ENCODE measurements around the gene SHROOM3. TPM values are rescaled to one million over a fixed set of nuclear protein-coding genes. Genes with fewer than 3 reads are reported as not detected.

Gene SHROOM3
- polyA plus RNA-seq, 1 experiment, result 9.5 TPM

- H3K9me3 ChIP-seq (ENCODE audit: control insufficient read depth, insufficient read depth, low read length), result no peaks in the 10 kb centered on the region
- H3K27ac ChIP-seq (ENCODE audit: low read depth, low read length), result peak overlapping the region; percentile 89
- ChIA-PET CTCF (interaction anchor here (1.1 kb wide), 1 partner anchor 73 kb away, joined by 3 read pairs; no protein-coding TSS in a partner anchor), POLR2A (no interaction called here)
- H3K4me3 ChIP-seq (ENCODE audit: low read depth, low read length), result no peak overlapping the region
- TF ChIP-seq, protein P1, sequence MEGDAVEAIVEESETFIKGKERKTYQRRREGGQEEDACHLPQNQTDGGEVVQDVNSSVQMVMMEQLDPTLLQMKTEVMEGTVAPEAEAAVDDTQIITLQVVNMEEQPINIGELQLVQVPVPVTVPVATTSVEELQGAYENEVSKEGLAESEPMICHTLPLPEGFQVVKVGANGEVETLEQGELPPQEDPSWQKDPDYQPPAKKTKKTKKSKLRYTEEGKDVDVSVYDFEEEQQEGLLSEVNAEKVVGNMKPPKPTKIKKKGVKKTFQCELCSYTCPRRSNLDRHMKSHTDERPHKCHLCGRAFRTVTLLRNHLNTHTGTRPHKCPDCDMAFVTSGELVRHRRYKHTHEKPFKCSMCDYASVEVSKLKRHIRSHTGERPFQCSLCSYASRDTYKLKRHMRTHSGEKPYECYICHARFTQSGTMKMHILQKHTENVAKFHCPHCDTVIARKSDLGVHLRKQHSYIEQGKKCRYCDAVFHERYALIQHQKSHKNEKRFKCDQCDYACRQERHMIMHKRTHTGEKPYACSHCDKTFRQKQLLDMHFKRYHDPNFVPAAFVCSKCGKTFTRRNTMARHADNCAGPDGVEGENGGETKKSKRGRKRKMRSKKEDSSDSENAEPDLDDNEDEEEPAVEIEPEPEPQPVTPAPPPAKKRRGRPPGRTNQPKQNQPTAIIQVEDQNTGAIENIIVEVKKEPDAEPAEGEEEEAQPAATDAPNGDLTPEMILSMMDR (IDR thresholded peaks at IDR 0.05; ENCODE audit: low read depth, low read length), result no peak
- DNase-seq (ENCODE audit: low read depth, low spot score), result no peak
- no peaks in the 10 kb centered on the region for H3K27me3 ChIP-seq (ENCODE audit: control insufficient read depth, insufficient read depth, low read length)
Measured at GRCh38 chr4:76830612-76830963, 395.6 kb downstream of the SHROOM3 start.

DNA sequence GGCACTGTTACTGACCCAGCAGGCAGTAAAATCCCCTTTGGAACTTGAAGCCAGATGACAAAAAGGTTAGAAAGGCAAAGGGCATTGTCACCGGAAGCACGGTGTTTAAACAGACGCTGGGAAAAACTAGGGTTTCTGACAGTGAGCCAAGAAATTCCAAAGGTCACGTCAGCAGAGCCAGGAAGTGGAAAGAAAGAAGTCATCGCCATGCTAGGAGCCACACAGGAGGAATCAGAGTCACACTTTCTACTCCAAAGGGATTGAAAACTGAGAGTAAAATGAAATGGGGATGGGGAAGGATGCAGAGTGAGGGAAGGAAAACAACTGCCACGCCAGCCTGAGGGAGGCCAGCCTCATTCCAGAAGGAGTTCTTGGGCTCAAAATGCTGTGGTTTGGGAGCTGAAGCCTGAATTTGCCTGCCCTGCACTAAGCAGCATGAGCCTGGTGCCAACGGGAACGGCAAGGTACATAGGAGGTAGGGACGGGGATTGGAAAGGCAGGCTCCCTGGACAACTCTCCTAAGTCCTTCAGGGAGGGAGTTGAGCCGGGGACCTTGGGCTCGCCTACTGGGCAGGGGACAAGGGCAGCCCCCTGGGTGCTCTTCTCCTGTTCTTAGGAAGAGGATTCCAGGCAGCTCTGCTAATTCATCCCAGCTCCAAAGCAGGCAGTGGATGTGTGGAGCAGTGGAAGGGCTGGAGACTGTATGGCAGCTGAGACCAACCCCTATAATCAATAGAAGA lies 396.1 kb downstream of the SHROOM3 start:
- no peaks in the 10 kb centered on the region for H3K9me3 ChIP-seq (ENCODE audit: control insufficient read depth, insufficient read depth, low read length)
- ChIA-PET CTCF (interaction anchor here (1.0 to 1.1 kb wide), 2 partner anchors 73 to 372 kb away, joined by 3 read pairs; no protein-coding TSS in a partner anchor), POLR2A (no interaction called here)
- no peak overlapping the region; the same call in 1 of the 2 replicates for H3K4me3 ChIP-seq (ENCODE audit: low read depth, low read length)
- DNase-seq (ENCODE audit: low read depth, low spot score), result peak; percentile 59
- TF ChIP-seq, protein P1 (IDR thresholded peaks at IDR 0.05; ENCODE audit: low read depth, low read length), result no peak
- H3K27me3 ChIP-seq (ENCODE audit: control insufficient read depth, insufficient read depth, low read length), result no peaks in the 10 kb centered on the region
- peak overlapping the region; percentile 89 for H3K27ac ChIP-seq (ENCODE audit: low read depth, low read length)

DNA sequence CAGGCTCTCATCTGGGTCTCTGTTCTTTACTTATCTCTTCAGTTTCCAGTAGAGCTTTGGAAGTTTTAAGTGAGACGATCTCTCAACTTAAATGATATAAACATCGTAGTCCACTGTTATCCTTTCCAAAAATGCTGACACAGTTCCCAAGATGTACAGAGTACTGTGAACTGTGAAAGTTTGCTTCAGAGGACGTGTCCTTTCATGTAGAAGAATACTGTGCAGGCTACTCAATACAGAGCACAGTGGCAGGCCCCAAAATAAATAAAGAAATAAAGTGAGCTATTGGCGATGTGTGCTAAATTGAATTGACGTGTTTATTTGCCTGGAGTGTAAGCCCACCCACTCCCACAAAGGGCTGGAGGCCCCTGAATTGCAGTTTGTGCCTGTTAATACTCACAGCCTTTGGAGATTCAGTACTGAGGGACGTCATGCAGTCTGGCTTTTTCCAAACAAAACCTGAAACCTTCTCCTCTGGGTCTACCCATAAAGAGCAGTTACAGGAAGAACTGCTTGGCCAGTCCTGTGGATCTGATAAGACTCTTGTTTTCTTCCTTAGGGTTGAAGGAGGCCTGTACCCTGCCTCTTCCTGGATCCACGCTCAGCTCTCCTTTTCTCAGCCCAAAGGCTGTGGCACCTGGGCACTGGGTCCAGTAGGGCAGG lies 396.8 kb downstream of the SHROOM3 start:
- peak overlapping the region; percentile 89 for H3K27ac ChIP-seq (ENCODE audit: low read depth, low read length)
- no peak overlapping the region for H3K4me3 ChIP-seq (ENCODE audit: low read depth, low read length)
- H3K27me3 ChIP-seq (ENCODE audit: control insufficient read depth, insufficient read depth, low read length), result no peaks in the 10 kb centered on the region
- TF ChIP-seq, protein P1 (IDR thresholded peaks at IDR 0.05; ENCODE audit: low read depth, low read length), result no peak
- POLR2A ChIA-PET, result no interaction called here
- no peaks in the 10 kb centered on the region for H3K9me3 ChIP-seq (ENCODE audit: control insufficient read depth, insufficient read depth, low read length)
- no peak for DNase-seq (ENCODE audit: low read depth, low spot score)
- CTCF ChIA-PET, result interaction anchor here (1.0 kb wide), 1 partner anchor 371 kb away, joined by 3 read pairs; no protein-coding TSS in a partner anchor

Small RNA genes within 50 kb of the gene (small RNA-seq; reads per million reads assigned to genes)
- gene MIR4450 (ENCODE audit: insufficient read length, low read depth) (not detected), gene RF00278 (ENCODE audit: insufficient read length, low read depth) (not detected), gene RNU6-145P (ENCODE audit: insufficient read length, low read depth) (not detected)

Other genes with a start within 250 kb of the SHROOM3 start
- gene SCARB2, start 221.4 kb upstream of the SHROOM3 start, polyA plus RNA-seq (2011; rRNA removed), result 152 and 161 TPM in 2 replicates
- gene FAM47E, start 183.5 kb upstream of the SHROOM3 start, polyA plus RNA-seq (2011; rRNA removed), result 0.06 TPM in 1 of 2 replicates, not detected in the other
- 0.69 and 0.92 TPM in 2 replicates for gene STBD1, start 128.5 kb upstream of the SHROOM3 start, polyA plus RNA-seq (2011; rRNA removed)
- not detected in 2 replicates for gene CCDC158, start 14.1 kb upstream of the SHROOM3 start, polyA plus RNA-seq (2011; rRNA removed)